HG03432 (cell line): ENCODE results near the gene IKZF2.

Experiments used
- ATAC-seq: cut with Tn5 transposase; IDR thresholded peaks from one replicate; pipeline ENCODE4 v1.9.1; 2021; ENCODE audit warnings: mild to moderate bottlenecking, moderate library complexity; ENCODE audit not compliant: unreplicated experiment

Gene IKZF2

DNA sequence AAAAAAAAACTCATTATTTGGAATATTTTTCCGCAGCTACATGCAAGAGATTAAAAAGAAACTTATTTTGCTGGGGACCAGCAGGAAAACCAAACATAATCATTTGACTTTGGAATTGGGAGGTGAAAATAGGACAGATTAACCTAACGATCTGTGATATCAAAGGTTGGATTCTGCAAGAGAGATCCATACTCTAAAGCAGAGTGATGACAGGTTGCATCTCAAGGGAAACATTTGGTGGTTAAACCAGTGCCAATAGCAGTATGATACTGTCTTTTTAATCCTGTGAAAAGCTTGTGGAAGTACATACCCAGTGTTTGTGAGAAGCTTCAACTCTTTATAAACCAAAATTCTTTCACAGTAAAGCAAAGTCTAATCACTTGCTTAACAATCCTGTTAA is 5.3 kb upstream of the IKZF2 start:
- ATAC-seq: no peak

DNA sequence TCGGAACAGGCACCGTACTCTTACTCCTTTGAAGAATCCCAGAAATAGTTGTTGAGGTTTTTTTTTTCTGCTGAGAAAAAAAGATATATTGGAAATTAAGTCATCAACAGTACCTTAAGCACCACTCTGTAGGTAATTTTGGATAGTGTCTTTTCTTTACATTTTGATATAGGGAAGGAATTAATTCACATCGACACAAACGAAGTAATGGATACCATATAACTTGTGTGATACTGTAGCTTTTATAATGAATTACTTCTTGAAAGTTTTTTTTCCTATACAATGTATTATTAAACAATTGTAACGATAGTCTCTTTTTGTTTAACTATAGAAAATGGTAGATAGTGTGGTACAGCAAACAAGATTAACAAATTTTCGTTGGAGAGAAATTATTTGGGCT is 1.5 kb upstream of the IKZF2 start:
- no peak for ATAC-seq

DNA sequence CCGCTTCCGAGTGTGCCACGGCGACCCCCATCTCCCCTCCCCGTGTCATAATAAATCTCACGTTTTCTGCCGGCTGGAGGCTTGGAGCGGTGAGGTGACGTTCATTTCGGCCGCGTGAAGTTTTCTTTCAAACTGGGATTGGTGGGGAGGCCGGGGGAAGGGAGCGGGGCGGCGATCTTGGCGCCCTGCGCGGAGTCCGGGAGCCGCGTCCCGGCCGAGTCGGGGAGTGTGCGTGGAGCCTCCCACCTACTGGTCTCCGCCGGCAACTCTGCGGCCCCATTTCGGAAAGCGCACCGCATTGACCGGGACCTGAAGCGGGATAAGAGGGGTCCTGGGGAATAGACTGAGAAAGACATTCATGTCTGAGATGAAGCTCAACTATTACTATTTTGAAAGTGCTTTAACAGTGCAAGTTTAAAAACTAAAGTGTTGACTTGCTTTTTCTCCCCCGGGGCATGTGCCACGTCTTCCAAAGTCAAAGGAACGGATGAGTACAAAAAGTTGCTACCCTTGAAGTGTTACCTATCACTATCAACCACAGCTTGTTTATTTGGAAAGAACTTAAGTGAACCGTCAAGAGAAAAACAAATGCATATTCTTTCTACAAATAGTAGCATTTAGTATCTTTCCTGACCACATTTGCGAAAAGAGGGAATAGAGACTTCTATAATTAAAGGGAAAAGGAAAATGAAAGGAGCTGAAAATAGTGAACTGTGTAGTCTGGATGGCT is 818 bp upstream of the IKZF2 start:
- peak; percentile 34 for ATAC-seq

DNA sequence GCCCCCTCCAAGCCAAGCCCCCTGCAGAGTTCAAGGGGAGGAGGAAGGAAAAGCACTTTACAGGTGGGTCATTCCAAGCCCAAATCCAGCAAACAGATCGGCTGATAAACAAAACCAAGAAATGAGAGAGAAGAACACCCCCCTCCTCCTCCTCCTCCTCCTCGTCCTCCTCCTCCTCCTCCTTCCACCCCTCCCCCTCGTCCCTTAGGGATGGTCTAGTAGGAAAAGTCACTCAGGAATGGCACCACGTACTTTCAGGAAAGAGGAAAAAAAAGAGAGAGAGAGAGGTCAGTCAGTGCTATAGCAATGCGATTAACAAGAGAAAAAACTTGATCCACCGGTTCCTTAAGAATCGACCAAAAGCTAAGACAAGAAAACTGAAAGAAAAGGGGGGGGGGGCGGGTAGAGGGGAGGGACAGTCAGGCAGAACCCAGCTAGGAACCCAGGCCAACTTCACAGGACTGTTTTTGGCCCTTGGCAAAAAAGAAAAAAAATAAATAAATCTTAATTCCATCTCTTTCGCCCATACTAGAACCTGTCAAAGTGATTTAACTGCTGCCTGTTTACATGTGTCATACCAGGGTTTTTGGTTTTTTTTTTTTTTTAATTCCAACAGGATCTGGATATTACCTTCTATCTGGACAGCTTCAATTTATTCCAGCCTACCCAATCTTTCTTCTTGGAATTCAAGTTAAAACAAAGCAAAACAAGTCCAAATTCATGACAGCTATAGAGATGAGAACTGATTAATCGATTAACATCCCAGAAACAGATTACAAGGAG is 906 bp downstream of the IKZF2 start:
- no peak for ATAC-seq

DNA sequence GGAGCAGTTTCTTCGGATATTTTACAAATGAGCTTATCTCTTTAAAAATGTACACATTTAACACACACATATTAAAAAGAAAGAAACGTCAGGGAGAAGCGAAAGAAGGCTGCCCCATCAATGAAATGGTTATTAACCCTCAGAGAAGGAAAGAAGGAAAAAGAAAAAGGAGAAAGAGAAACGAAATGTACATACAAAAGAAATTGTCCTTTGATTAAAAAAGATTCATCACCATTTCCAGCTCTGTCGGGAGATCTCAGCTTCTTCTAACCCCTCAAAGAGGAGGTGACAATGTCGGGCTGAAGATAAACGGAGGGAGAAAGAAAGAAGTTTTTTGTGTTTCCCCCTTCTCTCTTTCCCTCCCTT is 1.5 kb downstream of the IKZF2 start:
- no peak for ATAC-seq

DNA sequence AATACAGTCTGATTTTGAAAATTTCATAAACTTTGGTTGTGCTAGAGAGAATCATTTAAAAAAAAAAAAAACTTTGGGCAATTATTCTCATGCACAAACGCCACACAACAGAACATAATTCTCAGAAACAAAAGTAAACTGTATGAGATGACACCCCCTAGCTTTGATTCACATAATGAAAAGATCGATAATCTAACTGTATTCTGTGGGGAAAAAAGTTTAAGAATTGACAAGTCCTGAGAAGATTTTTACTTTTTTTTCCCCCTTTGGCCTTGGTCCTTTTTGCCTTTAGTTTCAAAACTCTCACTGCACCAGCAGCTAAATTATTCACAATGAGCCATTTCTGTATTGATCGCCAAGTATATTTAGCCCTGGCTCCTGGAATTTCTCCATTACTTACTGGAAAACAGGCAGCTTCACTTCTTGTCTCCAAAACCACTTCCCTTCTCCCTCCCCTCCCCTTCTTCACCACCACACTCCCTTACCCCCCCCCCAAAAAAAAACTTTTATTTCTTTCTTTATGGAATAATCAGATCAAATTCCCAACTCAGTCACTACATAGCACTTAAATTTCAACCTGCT is 2.0 kb downstream of the IKZF2 start:
- ATAC-seq: no peak

DNA sequence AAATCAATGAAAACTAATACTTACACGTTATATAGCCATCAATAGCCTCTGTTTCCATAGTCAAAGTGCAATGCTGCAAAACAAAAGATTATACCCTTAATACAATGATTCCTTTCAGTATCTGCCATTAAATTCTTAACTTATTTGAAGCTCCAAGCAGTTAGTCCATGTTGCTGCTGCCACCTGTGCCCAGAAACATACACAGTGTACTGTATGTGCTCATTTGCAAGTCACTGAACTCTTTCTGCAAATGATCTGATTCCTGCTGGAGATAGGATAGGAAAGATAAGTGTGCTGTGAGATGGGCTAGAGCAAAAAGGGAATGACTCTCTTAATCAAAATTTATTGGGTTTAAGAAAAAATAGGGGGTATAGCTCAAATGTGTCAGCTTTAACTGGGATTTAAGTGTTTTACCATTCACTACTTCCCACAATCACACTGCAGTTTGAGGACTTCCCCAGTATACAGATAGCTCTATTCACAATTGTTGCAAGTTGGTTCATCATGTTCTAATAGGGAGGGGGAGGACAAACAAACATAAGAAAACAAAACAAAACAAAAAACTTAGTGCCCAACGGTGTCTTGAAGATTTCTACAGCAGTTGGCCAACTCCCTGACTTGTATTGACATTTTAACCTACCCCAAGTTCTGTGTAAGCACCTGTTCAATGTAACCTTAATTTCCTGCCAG is 2.7 kb downstream of the IKZF2 start:
- ATAC-seq: no peak

DNA sequence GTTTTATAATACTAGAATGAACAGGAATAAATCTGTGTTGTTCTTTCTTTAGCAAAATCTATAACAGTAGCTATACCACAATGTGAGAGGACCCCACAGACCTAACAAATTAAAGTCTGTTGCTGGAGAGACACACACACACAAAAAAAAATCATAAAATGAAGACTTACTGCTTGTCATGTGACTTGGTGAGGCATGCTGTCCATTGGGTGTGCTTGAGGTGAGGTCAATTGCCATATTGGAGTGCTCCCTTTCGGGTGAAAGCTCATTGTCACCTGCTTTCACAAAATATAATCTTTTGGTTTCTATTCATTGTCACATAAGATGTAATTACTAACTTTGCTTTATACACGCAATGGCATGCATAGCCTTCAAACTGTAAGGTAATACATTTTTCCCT is 3.9 kb downstream of the IKZF2 start:
- peak; percentile 16 for ATAC-seq

DNA sequence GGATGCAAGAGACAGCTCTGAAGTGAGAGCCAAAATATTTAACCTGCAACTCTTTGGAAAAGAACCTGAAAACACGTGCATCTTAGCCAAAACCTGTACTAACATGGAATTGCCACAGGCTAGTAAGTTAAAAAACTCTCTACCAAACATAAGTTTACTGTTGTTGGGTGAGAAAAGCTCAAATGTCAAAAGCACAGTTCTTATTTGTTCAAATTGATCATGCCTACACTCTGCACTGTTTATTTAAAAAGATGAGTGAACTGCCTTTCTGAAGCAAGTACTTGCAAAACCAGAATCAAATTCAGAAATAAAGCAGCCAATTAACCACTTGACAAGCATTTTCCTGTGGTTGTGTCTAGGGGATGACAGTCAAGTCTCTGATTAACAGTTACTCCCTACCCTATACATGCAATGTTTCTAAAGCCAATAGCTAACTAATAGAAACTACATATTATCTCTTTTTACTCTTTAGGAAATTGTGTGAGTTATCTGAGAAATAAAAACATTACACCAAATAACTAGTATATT is 5.6 kb downstream of the IKZF2 start:
- ATAC-seq: no peak

DNA sequence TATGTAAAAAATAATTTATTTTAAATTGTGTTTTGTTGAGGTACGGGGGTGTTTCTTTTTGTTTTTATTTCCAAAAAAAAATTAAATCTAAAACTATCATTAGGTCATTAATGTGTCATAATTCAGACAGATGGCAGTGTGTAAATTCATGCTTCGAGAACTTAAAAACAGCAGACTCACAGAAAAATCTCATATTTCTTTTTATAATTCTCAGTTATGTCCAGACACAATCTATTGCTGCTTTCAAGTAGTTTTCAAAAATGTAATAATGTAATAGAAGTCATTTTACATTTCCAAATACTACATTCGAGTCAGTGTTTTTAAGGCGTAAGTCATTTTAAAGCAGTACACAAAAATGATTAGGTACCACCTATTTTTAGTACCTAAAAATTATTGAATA is 14.3 kb downstream of the IKZF2 start:
- no peak for ATAC-seq

DNA sequence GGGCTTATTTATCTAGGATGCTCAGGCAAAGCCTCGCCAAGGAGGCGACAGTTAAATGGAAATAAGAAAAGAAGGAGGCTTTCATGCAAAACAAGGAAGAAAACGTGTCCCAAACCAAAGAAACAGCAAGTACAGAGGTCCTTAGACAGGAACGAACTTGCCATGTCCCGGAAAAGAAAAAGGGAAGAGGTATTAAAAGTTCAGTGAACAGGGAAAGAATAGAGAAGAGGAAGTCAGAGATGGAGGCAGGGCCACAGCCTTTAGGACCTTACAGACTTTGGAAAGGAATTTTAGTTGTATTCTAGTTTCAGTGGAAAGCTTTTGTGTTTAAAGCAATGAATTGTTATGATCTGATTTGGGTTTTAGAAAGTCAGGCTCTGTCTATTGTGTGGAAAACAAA is 22.1 kb downstream of the IKZF2 start:
- ATAC-seq: no peak

DNA sequence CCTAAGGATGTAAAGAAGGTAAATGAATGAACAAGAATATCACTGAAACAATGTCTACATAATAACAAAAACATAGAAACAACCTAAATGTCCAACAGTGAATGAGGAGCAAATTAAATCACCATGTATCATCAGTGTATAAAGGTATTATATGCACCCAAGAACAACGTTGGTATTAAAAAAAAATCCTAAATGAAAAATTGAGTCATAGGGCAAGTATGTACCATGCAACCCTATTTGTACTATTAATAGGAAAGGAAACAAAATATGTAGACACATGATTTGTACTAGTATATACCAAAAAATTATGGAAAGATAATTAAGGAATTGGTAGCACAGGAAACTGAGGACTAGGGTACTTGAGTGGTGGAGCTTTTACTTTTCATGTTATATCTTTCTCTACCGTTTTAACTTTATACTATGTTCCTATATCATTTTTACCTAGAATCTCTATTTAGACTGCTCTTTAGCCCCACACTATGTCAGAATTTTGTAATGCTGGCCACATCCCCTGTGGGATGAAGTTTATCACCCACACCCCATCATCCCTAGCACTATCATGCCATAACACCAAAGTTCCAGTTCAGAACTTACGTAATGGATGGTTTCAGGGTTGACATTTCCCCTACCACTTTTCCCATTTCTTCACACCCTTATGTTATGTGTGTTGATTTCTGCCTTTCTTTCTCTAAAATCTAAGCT is 25.6 kb downstream of the IKZF2 start:
- ATAC-seq: no peak

DNA sequence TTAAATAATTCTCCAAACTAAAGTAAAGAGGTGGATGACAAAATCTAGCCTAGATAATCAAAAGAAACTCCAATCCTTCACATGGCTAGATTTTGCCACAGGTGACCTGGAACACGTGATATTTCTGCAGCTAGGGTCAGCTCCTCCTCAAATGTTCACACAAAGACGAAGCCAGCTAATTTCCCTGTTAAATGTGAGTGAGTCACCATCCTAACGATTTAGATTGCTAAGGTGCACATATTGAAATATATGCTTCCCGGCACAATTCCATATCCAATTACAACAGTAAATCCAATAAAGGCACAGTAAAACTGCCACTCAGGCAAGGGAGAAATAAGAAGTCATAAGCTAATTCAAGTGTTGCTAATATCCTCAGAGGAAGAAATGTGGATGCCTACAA is 28.7 kb downstream of the IKZF2 start:
- no peak for ATAC-seq

DNA sequence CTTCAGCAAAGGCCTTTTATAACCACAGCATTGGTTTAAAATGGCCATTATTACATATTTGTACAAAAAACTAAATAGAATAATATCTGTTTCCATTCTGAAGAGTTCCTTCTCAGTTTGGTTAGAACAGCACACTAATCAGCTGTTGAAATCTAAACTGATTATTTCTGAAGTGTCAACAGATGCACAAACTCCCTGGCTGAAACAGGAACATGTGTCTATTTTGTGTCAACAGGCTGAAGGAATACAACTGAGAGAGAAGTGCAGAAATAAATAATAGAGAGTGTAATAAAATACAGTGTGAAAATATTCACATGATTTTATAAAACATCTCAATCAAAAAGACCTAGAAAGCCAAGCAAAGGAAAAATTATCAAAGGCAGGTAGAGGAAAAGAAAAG is 29.7 kb downstream of the IKZF2 start:
- no peak for ATAC-seq

DNA sequence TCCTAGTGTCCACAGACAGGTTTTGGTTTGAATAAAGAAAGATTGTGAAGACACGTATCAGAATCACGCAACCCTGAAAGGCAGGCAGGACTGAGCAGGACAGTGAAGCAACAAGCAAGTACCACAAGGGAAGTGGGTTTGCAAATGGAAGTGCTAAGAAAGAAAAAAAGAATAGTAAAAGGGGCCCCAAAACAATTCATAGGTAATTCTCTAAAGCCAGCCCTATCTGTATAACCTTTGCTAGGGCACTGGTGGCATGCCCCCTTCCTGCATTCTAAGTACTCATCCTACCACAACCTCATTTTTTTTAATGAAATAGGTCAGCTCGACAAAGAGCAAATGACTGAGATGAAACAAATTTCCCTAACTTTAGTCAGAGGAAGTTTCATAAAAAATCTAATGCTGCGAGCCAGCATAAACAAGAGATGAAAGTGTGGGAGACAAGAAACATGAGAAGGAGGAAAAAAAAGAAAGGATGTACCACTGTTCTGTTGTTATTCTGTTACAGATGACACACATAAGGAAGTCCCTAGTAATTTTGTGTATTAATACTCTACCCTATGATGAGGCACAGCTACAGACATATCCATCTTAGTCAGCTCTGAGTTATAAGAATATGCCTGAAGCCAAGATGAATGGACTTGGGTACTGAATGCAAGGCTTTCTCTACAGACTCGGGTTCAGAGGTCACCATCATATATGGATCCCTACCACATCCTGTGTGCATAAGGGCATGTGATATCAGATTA is 32.2 kb downstream of the IKZF2 start:
- peak; percentile 80 for ATAC-seq

DNA sequence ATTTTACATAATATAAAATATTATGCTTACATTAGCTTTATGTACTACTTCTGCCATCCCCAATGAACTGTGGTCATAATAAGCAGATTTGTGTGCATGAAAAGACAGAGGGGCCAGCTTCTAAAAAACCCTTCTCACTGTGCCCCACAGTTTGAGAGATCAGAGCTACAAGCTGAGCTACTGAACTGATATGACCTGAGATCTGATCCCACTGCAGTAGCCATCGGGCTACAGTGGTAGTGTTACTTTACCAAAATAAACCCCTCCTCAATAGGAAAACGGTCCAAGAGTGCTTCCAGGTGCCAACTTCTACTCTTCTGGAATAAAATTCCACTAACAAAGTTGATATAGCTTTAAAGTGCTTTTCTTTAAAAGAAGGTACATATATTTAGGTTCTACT is 43.1 kb downstream of the IKZF2 start:
- no peak for ATAC-seq

DNA sequence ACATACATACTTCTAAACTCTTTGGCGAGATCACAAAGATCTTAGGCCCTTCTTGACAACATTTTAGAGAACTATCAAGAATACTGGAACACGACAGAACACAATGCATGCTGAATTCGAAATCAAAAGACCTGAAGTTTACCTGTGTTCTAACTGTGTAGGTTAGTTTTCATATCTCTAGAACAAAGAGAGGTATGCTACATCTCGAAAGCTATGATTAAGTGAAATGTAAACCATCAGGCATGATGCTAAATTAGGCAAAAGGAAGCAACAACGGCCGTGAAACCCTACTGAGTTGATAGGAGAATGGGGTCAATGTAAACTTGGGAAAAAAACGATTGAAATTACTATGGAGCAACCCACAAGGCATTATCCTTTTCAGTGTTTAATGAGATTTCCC is 43.7 kb downstream of the IKZF2 start:
- ATAC-seq: no peak

DNA sequence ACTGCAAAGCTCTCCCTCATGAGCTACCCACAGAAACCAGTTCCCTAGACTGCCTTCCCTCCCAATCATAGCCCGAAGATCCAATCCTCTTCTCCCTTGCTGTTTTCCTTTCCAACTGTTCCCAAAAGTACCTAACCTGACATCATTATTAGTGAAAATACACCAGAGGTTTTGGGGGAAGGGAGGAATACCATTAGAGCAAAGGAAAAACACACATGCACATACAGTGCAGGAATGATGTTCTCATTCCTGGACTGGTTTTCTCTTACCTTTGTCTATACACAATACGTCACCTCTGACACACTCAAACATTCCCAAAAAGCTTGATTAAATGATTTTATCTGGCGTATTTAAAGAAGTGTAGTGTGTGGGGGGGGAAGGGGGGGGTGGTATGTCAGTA is 46.2 kb downstream of the IKZF2 start:
- no peak for ATAC-seq

DNA sequence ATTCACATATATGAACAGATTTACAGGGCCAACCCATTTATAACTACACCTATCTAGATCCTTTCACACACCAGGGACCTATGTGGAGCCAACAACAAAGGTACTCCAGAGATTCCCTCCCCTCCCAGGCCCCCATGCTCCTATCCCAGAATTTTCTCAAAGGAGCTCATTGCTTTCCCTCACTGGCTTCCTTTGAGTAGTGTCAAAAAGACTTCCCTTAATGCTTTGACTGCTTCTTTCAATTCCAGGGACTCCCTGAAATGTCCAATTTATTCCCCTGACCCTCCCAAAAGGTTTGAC is 46.6 kb downstream of the IKZF2 start:
- no peak for ATAC-seq
